Suprapubic skin (tissue), 3 donors: ENCODE data around the gene CTBP2.

Source experiments
- CTCF ChIP-seq, 2 donors: fragments of 200-600 bp in 1 of 2; fragments of 450-650 bp in 1 of 2; sonication (generic) in 1 of 2; IDR thresholded peaks; one replicate each; pipeline ENCODE4 v1.5.1; 2016 to 2019; ENCODE audit warnings: antibody characterized with exemption in 2 of 2, mild to moderate bottlenecking in 1 of 2, moderate library complexity in 1 of 2
- POLR2A ChIP-seq, 2 donors: fragments of 450-650 bp; IDR thresholded peaks; one replicate each; pipeline ENCODE4 v1.6.1; 2017; ENCODE audit warnings: antibody characterized with exemption in 2 of 2, mild to moderate bottlenecking in 2 of 2, moderate library complexity in 2 of 2

GRCh38 chr10:125068406-125068805 lies 92.0 kb downstream of the CTBP2 start:
- TF ChIP-seq CTCF (IDR thresholded peaks at IDR 0.05) (no peak), POLR2A (IDR thresholded peaks at IDR 0.05) (no peak)
